GM18508 (cell line): ENCODE results near the gene PPP1R12B.
"Not testable (repeated sequence)": the region's sequence is repeated elsewhere in the genome, so short reads cannot be mapped to it uniquely, and the experiment has no call there.

Experiments used
- ATAC-seq: cut with Tn5 transposase; IDR thresholded peaks from one replicate; pipeline ENCODE4 v1.9.1; 2021; ENCODE audit warnings: moderate number of reproducible peaks; ENCODE audit not compliant: insufficient read depth, unreplicated experiment

Gene PPP1R12B

GRCh38 chr1:202572867-202573266 is 224.4 kb downstream of the PPP1R12B start:
- no peak for ATAC-seq

GRCh38 chr1:202575918-202576653 is 227.6 kb downstream of the PPP1R12B start:
- no peak for ATAC-seq

- no peak for ATAC-seq
Observed at GRCh38 chr1:202576816-202577215, 228.3 kb downstream of the PPP1R12B start.

- no peak for ATAC-seq
Observed at GRCh38 chr1:202577381-202577780, 228.9 kb downstream of the PPP1R12B start.

- ATAC-seq = no peak
Observed at GRCh38 chr1:202578001-202578504, 229.6 kb downstream of the PPP1R12B start.

GRCh38 chr1:202578565-202578964 is 230.1 kb downstream of the PPP1R12B start:
- ATAC-seq = no peak

GRCh38 chr1:202579806-202580205 is 231.3 kb downstream of the PPP1R12B start:
- ATAC-seq = no peak

- no peak for ATAC-seq
Observed at GRCh38 chr1:202580619-202581018, 232.1 kb downstream of the PPP1R12B start.

GRCh38 chr1:202582350-202582749 is 233.9 kb downstream of the PPP1R12B start:
- not testable (repeated sequence) for ATAC-seq

GRCh38 chr1:202584707-202585589 is 236.4 kb downstream of the PPP1R12B start:
- no peak for ATAC-seq

- no peak for ATAC-seq
Observed at GRCh38 chr1:202585590-202585933, 237.1 kb downstream of the PPP1R12B start.

GRCh38 chr1:202586018-202586821 is 237.7 kb downstream of the PPP1R12B start:
- ATAC-seq = no peak

- no peak for ATAC-seq
Observed at GRCh38 chr1:202586871-202587270, 238.4 kb downstream of the PPP1R12B start.

- ATAC-seq = no peak
Observed at GRCh38 chr1:202587859-202588485, 239.5 kb downstream of the PPP1R12B start.

- no peak for ATAC-seq
Observed at GRCh38 chr1:202588503-202589189, 240.1 kb downstream of the PPP1R12B start.

- no peak for ATAC-seq
Observed at GRCh38 chr1:202589190-202589930, 240.9 kb downstream of the PPP1R12B start.

GRCh38 chr1:202590126-202590525 is 241.6 kb downstream of the PPP1R12B start:
- ATAC-seq = no peak

- ATAC-seq = no peak
Observed at GRCh38 chr1:202590975-202591411, 242.5 kb downstream of the PPP1R12B start.

- ATAC-seq = no peak
Observed at GRCh38 chr1:202591515-202591914, 243.0 kb downstream of the PPP1R12B start.
